ENCODE measurements around the gene PHF2. TPM values are rescaled to one million over a fixed set of nuclear protein-coding genes. Genes with fewer than 3 reads are reported as not detected.

The PHF2 gene
- total RNA-seq, 1 donor from 2014 or later: 22.9 TPM

DNA sequence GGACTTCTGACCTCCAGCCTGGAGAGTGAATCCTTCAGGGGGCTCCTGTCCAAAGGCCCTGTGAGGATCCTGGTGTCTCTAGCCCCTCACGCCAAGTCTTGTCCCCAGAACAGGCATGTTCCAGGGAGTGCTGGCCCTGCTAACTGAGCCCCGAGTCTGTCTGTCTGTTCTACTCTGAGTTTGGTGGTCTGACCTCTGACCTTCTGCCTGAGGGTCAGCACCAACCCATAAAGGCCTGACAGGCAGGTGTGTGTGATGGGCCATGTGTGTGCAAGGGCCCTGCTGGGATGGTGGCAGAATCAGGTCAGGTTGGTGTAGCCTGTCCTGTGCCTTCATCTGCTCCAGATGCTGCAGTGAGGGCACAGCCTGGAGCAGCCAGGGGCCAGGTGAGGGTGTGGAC, 46.3 kb downstream of the PHF2 start:
- TF ChIP-seq, protein P1, sequence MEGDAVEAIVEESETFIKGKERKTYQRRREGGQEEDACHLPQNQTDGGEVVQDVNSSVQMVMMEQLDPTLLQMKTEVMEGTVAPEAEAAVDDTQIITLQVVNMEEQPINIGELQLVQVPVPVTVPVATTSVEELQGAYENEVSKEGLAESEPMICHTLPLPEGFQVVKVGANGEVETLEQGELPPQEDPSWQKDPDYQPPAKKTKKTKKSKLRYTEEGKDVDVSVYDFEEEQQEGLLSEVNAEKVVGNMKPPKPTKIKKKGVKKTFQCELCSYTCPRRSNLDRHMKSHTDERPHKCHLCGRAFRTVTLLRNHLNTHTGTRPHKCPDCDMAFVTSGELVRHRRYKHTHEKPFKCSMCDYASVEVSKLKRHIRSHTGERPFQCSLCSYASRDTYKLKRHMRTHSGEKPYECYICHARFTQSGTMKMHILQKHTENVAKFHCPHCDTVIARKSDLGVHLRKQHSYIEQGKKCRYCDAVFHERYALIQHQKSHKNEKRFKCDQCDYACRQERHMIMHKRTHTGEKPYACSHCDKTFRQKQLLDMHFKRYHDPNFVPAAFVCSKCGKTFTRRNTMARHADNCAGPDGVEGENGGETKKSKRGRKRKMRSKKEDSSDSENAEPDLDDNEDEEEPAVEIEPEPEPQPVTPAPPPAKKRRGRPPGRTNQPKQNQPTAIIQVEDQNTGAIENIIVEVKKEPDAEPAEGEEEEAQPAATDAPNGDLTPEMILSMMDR (IDR thresholded peaks at IDR 0.05; ENCODE audit: partially characterized antibody, unreplicated experiment): no peak
- no peak for DNase-seq
- Mint-ChIP-seq H3K27ac (ENCODE audit: unreplicated experiment) (no peak overlapping the region), H3K27me3 (ENCODE audit: unreplicated experiment) (peaks cover 7% of the 10 kb centered on the region), H3K36me3 (ENCODE audit: unreplicated experiment) (peaks cover 9% of the 10 kb centered on the region), H3K9me3 (ENCODE audit: unreplicated experiment) (peaks cover 2% of the 10 kb centered on the region), H3K4me1 (ENCODE audit: low read depth, unreplicated experiment) (no peaks in the 10 kb centered on the region), H3K4me3 (ENCODE audit: unreplicated experiment) (no peak overlapping the region)

DNA sequence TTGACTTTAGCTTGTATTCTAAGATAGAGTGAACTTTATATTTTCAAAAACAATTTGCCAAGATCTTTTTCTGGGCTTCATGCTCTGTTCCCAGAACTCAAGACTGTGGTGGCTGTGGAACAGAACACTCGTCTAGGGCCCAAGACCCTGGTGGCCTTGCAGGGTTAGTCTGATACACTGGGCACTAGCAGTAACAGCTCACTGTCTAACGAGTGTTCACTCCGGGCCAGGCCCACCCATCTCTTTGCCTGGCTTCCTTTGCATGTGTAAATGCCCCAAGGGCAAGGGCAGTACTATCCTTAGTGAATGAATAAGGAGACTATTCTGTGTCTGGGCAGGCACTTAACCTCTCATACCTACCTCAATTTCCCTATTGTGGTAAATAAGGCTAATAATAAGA, 47.4 kb downstream of the PHF2 start:
- no peak for DNase-seq
- no peak overlapping the region for H3K27ac Mint-ChIP-seq (ENCODE audit: unreplicated experiment)

DNA sequence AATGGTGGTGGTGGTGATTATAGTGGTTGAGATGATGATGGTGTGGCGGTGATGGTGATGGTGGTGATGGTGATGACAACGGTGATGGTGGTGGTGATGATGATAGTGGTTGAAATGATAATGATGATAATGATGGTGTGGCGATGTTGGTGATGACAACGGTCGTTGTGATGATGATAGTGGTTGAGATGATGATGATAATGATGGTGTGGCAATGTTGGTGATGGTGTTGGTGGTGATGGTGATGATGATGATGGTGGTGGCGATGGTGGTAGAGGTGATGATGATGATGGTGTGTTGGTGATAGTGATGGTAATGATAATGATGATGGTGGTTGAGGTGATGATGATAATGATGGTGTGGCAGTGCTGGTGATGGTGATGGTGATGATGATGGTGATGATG, 48.0 kb downstream of the PHF2 start:
- H3K4me3 Mint-ChIP-seq (ENCODE audit: unreplicated experiment): no peak overlapping the region
- no peak overlapping the region for H3K27ac Mint-ChIP-seq (ENCODE audit: unreplicated experiment)
- peaks cover 19% of the 10 kb centered on the region for H3K36me3 Mint-ChIP-seq (ENCODE audit: unreplicated experiment)
- no peak for DNase-seq
- no peaks in the 10 kb centered on the region for H3K4me1 Mint-ChIP-seq (ENCODE audit: low read depth, unreplicated experiment)
- TF ChIP-seq, protein P1 (IDR thresholded peaks at IDR 0.05; ENCODE audit: partially characterized antibody, unreplicated experiment): no peak
- peaks cover 3% of the 10 kb centered on the region for H3K9me3 Mint-ChIP-seq (ENCODE audit: unreplicated experiment)
- peaks cover 5% of the 10 kb centered on the region for H3K27me3 Mint-ChIP-seq (ENCODE audit: unreplicated experiment)

More for the DNA sequence above, 47.4 kb downstream of the PHF2 start:
- H3K4me1 Mint-ChIP-seq (ENCODE audit: low read depth, unreplicated experiment): no peaks in the 10 kb centered on the region
- H3K9me3 Mint-ChIP-seq (ENCODE audit: unreplicated experiment): peaks cover 3% of the 10 kb centered on the region
- H3K36me3 Mint-ChIP-seq (ENCODE audit: unreplicated experiment): peaks cover 19% of the 10 kb centered on the region
- TF ChIP-seq, protein P1 (IDR thresholded peaks at IDR 0.05; ENCODE audit: partially characterized antibody, unreplicated experiment): no peak
- H3K4me3 Mint-ChIP-seq (ENCODE audit: unreplicated experiment): peak overlapping the region; percentile 12
- H3K27me3 Mint-ChIP-seq (ENCODE audit: unreplicated experiment): peaks cover 5% of the 10 kb centered on the region

DNA sequence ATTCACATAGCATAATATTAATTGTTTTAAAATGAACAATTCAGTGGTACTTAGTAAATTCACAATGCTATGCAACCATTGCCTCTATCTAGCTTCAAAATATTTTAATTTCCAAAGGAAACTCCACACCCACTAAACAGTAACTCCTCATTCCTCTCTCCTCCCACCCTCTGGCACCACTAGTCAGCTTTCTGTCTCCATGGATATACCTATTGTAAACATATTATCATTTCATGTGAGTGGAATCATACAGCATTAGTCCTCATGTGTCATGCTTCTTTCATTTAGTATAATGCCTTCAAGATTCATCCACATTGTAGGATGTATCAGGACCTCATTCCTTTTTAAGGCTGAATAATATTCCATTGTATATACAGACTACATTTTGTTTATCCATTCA, 48.6 kb downstream of the PHF2 start:
- peaks cover 3% of the 10 kb centered on the region for H3K9me3 Mint-ChIP-seq (ENCODE audit: unreplicated experiment)
- H3K4me1 Mint-ChIP-seq (ENCODE audit: low read depth, unreplicated experiment): peaks cover 4% of the 10 kb centered on the region
- TF ChIP-seq, protein P1 (IDR thresholded peaks at IDR 0.05; ENCODE audit: partially characterized antibody, unreplicated experiment): no peak
- peaks cover 19% of the 10 kb centered on the region for H3K36me3 Mint-ChIP-seq (ENCODE audit: unreplicated experiment)
- no peak overlapping the region for H3K27ac Mint-ChIP-seq (ENCODE audit: unreplicated experiment)
- no peak for DNase-seq
- H3K27me3 Mint-ChIP-seq (ENCODE audit: unreplicated experiment): peaks cover 5% of the 10 kb centered on the region
- no peak overlapping the region for H3K4me3 Mint-ChIP-seq (ENCODE audit: unreplicated experiment)

DNA sequence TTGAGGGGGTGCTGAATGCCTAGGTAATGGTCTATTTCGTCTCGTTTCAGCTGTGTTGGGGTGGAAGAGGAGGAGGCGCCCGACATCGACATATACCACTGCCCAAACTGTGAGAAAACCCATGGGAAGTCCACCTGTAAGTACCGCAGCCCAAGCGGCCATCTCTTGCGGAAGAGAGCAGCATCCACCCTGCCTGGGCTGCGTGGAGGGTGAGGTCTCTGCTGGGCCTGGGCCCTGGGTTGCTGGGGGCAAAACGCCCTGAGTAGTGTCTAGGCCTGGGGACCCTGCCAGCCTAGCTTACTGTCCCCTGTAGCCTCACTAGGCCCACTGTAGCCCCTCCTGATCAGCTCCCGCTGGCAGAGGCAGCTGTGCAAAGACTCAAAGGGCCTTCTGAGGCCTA, 53.5 kb downstream of the PHF2 start:
- peak overlapping the region; percentile 93 for H3K27ac Mint-ChIP-seq (ENCODE audit: unreplicated experiment)

More for the DNA sequence above, 53.5 kb downstream of the PHF2 start:
- peaks cover 2% of the 10 kb centered on the region for H3K27me3 Mint-ChIP-seq (ENCODE audit: unreplicated experiment)
- peaks cover 5% of the 10 kb centered on the region for H3K9me3 Mint-ChIP-seq (ENCODE audit: unreplicated experiment)
- peaks cover 19% of the 10 kb centered on the region for H3K36me3 Mint-ChIP-seq (ENCODE audit: unreplicated experiment)
- no peak for DNase-seq
- H3K4me1 Mint-ChIP-seq (ENCODE audit: low read depth, unreplicated experiment): peaks cover 9% of the 10 kb centered on the region
- H3K4me3 Mint-ChIP-seq (ENCODE audit: unreplicated experiment): peak overlapping the region; percentile 55
- TF ChIP-seq, protein P1 (IDR thresholded peaks at IDR 0.05; ENCODE audit: partially characterized antibody, unreplicated experiment): no peak
